ENCODE measurements around the gene ZNF511.

GRCh38 chr10:133287832-133288500 is 20.7 kb upstream of the ZNF511 start:
- no peak for TF ChIP-seq CTCF (IDR thresholded peaks at IDR 0.05; ENCODE audit: low read length)
- TF ChIP-seq EZH2 (optimal IDR thresholded peaks at IDR 0.05; ENCODE audit: low read depth, low read length) = no peak
